ENCODE results near the gene INHBC. TPM values are rescaled to one million over a fixed set of nuclear protein-coding genes. Genes with fewer than 3 reads are reported as not detected.
A peak's percentile ranks its signal among the peaks of the same experiment; 100 is the strongest.

Gene INHBC
- total RNA-seq, 1 donor from 2014 or later, result not detected

GRCh38 chr12:57470970-57471656 lies 36.5 kb downstream of the INHBC start:
- DNase-seq (ENCODE audit: low spot score), result peak; percentile 27
- Mint-ChIP-seq H3K27me3 (ENCODE audit: low read depth) (peaks cover 26% of the 10 kb centered on the region), H3K9me3 (ENCODE audit: low read depth) (no peaks in the 10 kb centered on the region), H3K4me1 (ENCODE audit: low read depth) (peaks cover 7% of the 10 kb centered on the region), H3K27ac (ENCODE audit: unreplicated experiment) (no peak overlapping the region), H3K36me3 (ENCODE audit: low read depth) (peaks cover 3% of the 10 kb centered on the region), H3K4me3 (ENCODE audit: unreplicated experiment) (no peak overlapping the region)
- TF ChIP-seq, protein P1, sequence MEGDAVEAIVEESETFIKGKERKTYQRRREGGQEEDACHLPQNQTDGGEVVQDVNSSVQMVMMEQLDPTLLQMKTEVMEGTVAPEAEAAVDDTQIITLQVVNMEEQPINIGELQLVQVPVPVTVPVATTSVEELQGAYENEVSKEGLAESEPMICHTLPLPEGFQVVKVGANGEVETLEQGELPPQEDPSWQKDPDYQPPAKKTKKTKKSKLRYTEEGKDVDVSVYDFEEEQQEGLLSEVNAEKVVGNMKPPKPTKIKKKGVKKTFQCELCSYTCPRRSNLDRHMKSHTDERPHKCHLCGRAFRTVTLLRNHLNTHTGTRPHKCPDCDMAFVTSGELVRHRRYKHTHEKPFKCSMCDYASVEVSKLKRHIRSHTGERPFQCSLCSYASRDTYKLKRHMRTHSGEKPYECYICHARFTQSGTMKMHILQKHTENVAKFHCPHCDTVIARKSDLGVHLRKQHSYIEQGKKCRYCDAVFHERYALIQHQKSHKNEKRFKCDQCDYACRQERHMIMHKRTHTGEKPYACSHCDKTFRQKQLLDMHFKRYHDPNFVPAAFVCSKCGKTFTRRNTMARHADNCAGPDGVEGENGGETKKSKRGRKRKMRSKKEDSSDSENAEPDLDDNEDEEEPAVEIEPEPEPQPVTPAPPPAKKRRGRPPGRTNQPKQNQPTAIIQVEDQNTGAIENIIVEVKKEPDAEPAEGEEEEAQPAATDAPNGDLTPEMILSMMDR (IDR thresholded peaks at IDR 0.05), result no peak

GRCh38 chr12:57471661-57472060 lies 37.1 kb downstream of the INHBC start:
- Mint-ChIP-seq H3K4me3 (ENCODE audit: unreplicated experiment) (no peak overlapping the region), H3K36me3 (ENCODE audit: low read depth) (peaks cover 3% of the 10 kb centered on the region), H3K27me3 (ENCODE audit: low read depth) (peaks cover 30% of the 10 kb centered on the region), H3K4me1 (ENCODE audit: low read depth) (peaks cover 9% of the 10 kb centered on the region), H3K9me3 (ENCODE audit: low read depth) (no peaks in the 10 kb centered on the region), H3K27ac (ENCODE audit: unreplicated experiment) (no peak overlapping the region)
- TF ChIP-seq, protein P1 (IDR thresholded peaks at IDR 0.05), result no peak
- peak; percentile 44 for DNase-seq (ENCODE audit: low spot score)

DNA sequence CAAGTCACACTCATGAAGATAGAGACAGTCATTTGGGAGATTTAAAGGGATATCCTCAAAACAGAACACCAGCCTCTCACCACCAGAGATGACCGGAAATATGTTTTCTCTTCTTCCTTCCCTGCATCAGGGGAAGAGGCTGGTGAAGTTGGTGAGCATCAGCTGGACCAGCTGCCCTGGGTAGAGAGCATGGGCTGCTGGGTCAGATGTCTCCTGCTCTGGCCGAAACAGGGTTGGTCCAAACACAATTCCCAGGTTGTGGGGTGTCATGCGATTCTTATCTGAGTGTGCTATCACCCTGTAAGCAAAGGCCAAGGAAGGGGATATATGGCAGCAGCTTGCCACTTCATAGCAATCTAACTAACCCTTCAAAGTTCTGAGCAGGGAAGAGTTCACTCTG lies 37.8 kb downstream of the INHBC start:
- H3K4me1 Mint-ChIP-seq (ENCODE audit: low read depth), result peaks cover 13% of the 10 kb centered on the region
- no peaks in the 10 kb centered on the region for H3K9me3 Mint-ChIP-seq (ENCODE audit: low read depth)
- H3K27ac Mint-ChIP-seq (ENCODE audit: unreplicated experiment), result no peak overlapping the region
- no peak overlapping the region for H3K4me3 Mint-ChIP-seq (ENCODE audit: unreplicated experiment)
- TF ChIP-seq, protein P1 (IDR thresholded peaks at IDR 0.05), result no peak
- H3K36me3 Mint-ChIP-seq (ENCODE audit: low read depth), result peaks cover 3% of the 10 kb centered on the region
- peaks cover 30% of the 10 kb centered on the region for H3K27me3 Mint-ChIP-seq (ENCODE audit: low read depth)
- peak; percentile 17 for DNase-seq (ENCODE audit: low spot score)

- TF ChIP-seq, protein P1 (IDR thresholded peaks at IDR 0.05), result no peak
- H3K4me3 Mint-ChIP-seq (ENCODE audit: unreplicated experiment), result no peak overlapping the region
- no peaks in the 10 kb centered on the region for H3K9me3 Mint-ChIP-seq (ENCODE audit: low read depth)
- H3K27ac Mint-ChIP-seq (ENCODE audit: unreplicated experiment), result no peak overlapping the region
- H3K4me1 Mint-ChIP-seq (ENCODE audit: low read depth), result peaks cover 17% of the 10 kb centered on the region
- DNase-seq (ENCODE audit: low spot score), result peak; percentile 1
- no peaks in the 10 kb centered on the region for H3K36me3 Mint-ChIP-seq (ENCODE audit: low read depth)
- H3K27me3 Mint-ChIP-seq (ENCODE audit: low read depth), result peaks cover 30% of the 10 kb centered on the region
Measured at GRCh38 chr12:57473392-57473791, 38.8 kb downstream of the INHBC start.

DNA sequence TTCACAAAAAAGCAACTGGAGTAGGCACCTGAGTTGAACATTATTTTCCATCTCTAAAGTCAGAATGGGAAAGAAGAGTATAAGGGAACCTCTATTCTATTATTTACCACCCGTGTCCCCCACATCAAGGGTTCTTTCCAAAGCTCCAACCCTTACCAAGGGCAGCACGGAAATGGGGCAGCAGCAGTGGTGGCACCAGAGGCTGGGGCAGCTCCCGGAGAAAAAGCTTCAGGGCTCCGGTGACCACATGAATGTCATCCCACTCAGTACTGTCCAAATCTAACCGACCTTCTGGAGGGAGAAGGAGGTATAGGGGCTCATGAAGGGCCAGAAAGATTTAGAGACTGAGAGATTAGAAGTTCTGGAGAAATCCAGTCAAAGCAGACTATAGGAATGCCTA lies 39.3 kb downstream of the INHBC start:
- TF ChIP-seq, protein P1 (IDR thresholded peaks at IDR 0.05), result no peak
- DNase-seq (ENCODE audit: low spot score), result peak; percentile 2
- Mint-ChIP-seq H3K27me3 (ENCODE audit: low read depth) (peaks cover 30% of the 10 kb centered on the region), H3K9me3 (ENCODE audit: low read depth) (no peaks in the 10 kb centered on the region), H3K36me3 (ENCODE audit: low read depth) (no peaks in the 10 kb centered on the region), H3K27ac (ENCODE audit: unreplicated experiment) (no peak overlapping the region), H3K4me1 (ENCODE audit: low read depth) (peaks cover 17% of the 10 kb centered on the region), H3K4me3 (ENCODE audit: unreplicated experiment) (no peak overlapping the region)
